Stomach smooth muscle (tissue), 2 donors: ENCODE data around the gene GRAP.
"Not testable (repeated sequence)": the region's sequence is repeated elsewhere in the genome, so short reads cannot be mapped to it uniquely, and the experiment has no call there.

Experiments used
- H3K27ac ChIP-seq: one replicate; pipeline ENCODE4 v1.7.0; 2013; ENCODE audit warnings: mild to moderate bottlenecking, low read length, inconsistent platforms
- H3K27me3 ChIP-seq, 2 donors: one replicate each; pipeline ENCODE4 v1.7.0; 2013; ENCODE audit warnings: low read length in 2 of 2; ENCODE audit not compliant: insufficient read depth in 2 of 2, control insufficient read depth in 1 of 2
- H3K36me3 ChIP-seq, 2 donors: one replicate each; pipeline ENCODE4 v1.7.0; 2013; ENCODE audit warnings: low read length in 2 of 2; ENCODE audit not compliant: control insufficient read depth in 2 of 2, insufficient read depth in 2 of 2
- H3K4me1 ChIP-seq: one replicate; pipeline ENCODE4 v1.7.0; 2013; ENCODE audit warnings: low read length; ENCODE audit not compliant: control insufficient read depth, insufficient read depth
- H3K4me3 ChIP-seq, 2 donors: one replicate each; pipeline ENCODE4 v1.7.0; 2013; ENCODE audit warnings: low read length in 2 of 2
- H3K9ac ChIP-seq, 2 donors: one replicate each; pipeline ENCODE4 v1.7.0; 2013; ENCODE audit warnings: low read length in 2 of 2, mild to moderate bottlenecking in 1 of 2
- H3K9me3 ChIP-seq, 2 donors: one replicate each; pipeline ENCODE4 v1.7.0; 2013; ENCODE audit warnings: low read length in 2 of 2; ENCODE audit not compliant: control insufficient read depth in 2 of 2
- donor health status: healthy.
- donor health status: Pancreatic carcinoma.

Gene GRAP

GRCh38 chr17:19023209-19023999 lies 23.4 kb downstream of the GRAP start:
- no peaks in the 10 kb centered on the region for H3K36me3 ChIP-seq
- no peak overlapping the region for H3K27ac ChIP-seq
- H3K4me3 ChIP-seq = no peak overlapping the region
- no peaks in the 10 kb centered on the region for H3K4me1 ChIP-seq
- no peak overlapping the region for H3K9ac ChIP-seq
- H3K9me3 ChIP-seq = no peaks in the 10 kb centered on the region
- peaks cover 0 to 2% of the 10 kb centered on the region in 2 donors for H3K27me3 ChIP-seq

- Histone ChIP-seq H3K36me3 (no peaks in the 10 kb centered on the region), H3K27me3 (peaks cover 0 to 2% of the 10 kb centered on the region in 2 donors), H3K9ac (no peak overlapping the region), H3K9me3 (no peaks in the 10 kb centered on the region), H3K27ac (no peak overlapping the region), H3K4me3 (no peak overlapping the region), H3K4me1 (no peaks in the 10 kb centered on the region)
These were observed 24.0 kb downstream of the GRAP start for GRCh38 chr17:19022747-19023146.

GRCh38 chr17:19022128-19022527 lies 24.6 kb downstream of the GRAP start:
- Histone ChIP-seq H3K4me3 (no peak overlapping the region), H3K9ac (no peak overlapping the region), H3K36me3 (no peaks in the 10 kb centered on the region), H3K9me3 (no peaks in the 10 kb centered on the region), H3K27me3 (peaks cover 0 to 2% of the 10 kb centered on the region in 2 donors), H3K27ac (no peak overlapping the region), H3K4me1 (no peaks in the 10 kb centered on the region)

- no peaks in the 10 kb centered on the region for H3K36me3 ChIP-seq
- H3K27me3 ChIP-seq = peaks cover 0 to 2% of the 10 kb centered on the region in 2 donors
- no peaks in the 10 kb centered on the region for H3K4me1 ChIP-seq
- H3K4me3 ChIP-seq = no peak overlapping the region
- no peaks in the 10 kb centered on the region for H3K9me3 ChIP-seq
- H3K9ac ChIP-seq = no peak overlapping the region
- H3K27ac ChIP-seq = no peak overlapping the region
These were observed 25.1 kb downstream of the GRAP start for GRCh38 chr17:19021622-19022083.

GRCh38 chr17:19021011-19021621 lies 25.6 kb downstream of the GRAP start:
- H3K9me3 ChIP-seq, H3K4me1 ChIP-seq, H3K27me3 ChIP-seq, H3K27ac ChIP-seq, H3K36me3 ChIP-seq, H3K9ac ChIP-seq, H3K4me3 ChIP-seq: not testable (repeated sequence)

GRCh38 chr17:19020016-19020415 lies 26.7 kb downstream of the GRAP start:
- no peak overlapping the region for H3K4me3 ChIP-seq
- H3K9ac ChIP-seq = no peak overlapping the region
- H3K27me3 ChIP-seq = peaks cover 0 to 2% of the 10 kb centered on the region in 2 donors
- no peak overlapping the region for H3K27ac ChIP-seq
- H3K9me3 ChIP-seq = no peaks in the 10 kb centered on the region
- no peaks in the 10 kb centered on the region for H3K4me1 ChIP-seq
- H3K36me3 ChIP-seq = no peaks in the 10 kb centered on the region

GRCh38 chr17:19019041-19019941 lies 27.5 kb downstream of the GRAP start:
- H3K4me3 ChIP-seq = no peak overlapping the region
- H3K4me1 ChIP-seq = no peaks in the 10 kb centered on the region
- H3K36me3 ChIP-seq = no peaks in the 10 kb centered on the region
- H3K9me3 ChIP-seq = no peaks in the 10 kb centered on the region
- peaks cover 0 to 2% of the 10 kb centered on the region in 2 donors for H3K27me3 ChIP-seq
- H3K27ac ChIP-seq = no peak overlapping the region
- H3K9ac ChIP-seq = no peak overlapping the region

- H3K27me3 ChIP-seq = peaks cover 0 to 2% of the 10 kb centered on the region in 2 donors
- H3K9ac ChIP-seq = no peak overlapping the region
- no peak overlapping the region for H3K4me3 ChIP-seq
- no peaks in the 10 kb centered on the region for H3K36me3 ChIP-seq
- no peaks in the 10 kb centered on the region for H3K4me1 ChIP-seq
- no peaks in the 10 kb centered on the region for H3K9me3 ChIP-seq
- H3K27ac ChIP-seq = no peak overlapping the region
These were observed 28.2 kb downstream of the GRAP start for GRCh38 chr17:19018600-19018950.

- Histone ChIP-seq H3K9me3 (no peaks in the 10 kb centered on the region), H3K9ac (no peak overlapping the region), H3K4me1 (no peaks in the 10 kb centered on the region), H3K27me3 (peaks cover 0 to 2% of the 10 kb centered on the region in 2 donors), H3K4me3 (no peak overlapping the region), H3K27ac (no peak overlapping the region), H3K36me3 (no peaks in the 10 kb centered on the region)
These were observed 28.8 kb downstream of the GRAP start for GRCh38 chr17:19017804-19018599.

- Histone ChIP-seq H3K36me3 (no peaks in the 10 kb centered on the region), H3K27me3 (peaks cover 0 to 2% of the 10 kb centered on the region in 2 donors), H3K27ac (no peak overlapping the region), H3K9ac (no peak overlapping the region), H3K9me3 (no peaks in the 10 kb centered on the region), H3K4me3 (no peak overlapping the region), H3K4me1 (no peaks in the 10 kb centered on the region)
These were observed 29.4 kb downstream of the GRAP start for GRCh38 chr17:19017401-19017800.
